Measurements from ENCODE around the gene ERCC6L2.

The ERCC6L2 gene

GRCh38 chr9:95841377-95841776 lies 34.1 kb upstream of the ERCC6L2 start:
- no peaks in the 10 kb centered on the region for H3K27me3 ChIP-seq (ENCODE audit: control insufficient read depth, insufficient read depth, low read length)
- H3K9ac ChIP-seq (ENCODE audit: low read depth, low read length): no peak overlapping the region
- H3K4me3 ChIP-seq (ENCODE audit: low read depth, low read length): no peak overlapping the region
- H3K9me3 ChIP-seq (ENCODE audit: control insufficient read depth, insufficient read depth, low read length): no peaks in the 10 kb centered on the region
- H3K36me3 ChIP-seq (ENCODE audit: control insufficient read depth, insufficient read depth, low read length): no peaks in the 10 kb centered on the region
- no peaks in the 10 kb centered on the region for H3K4me1 ChIP-seq (ENCODE audit: control insufficient read depth, insufficient read depth, low read length)

- no peak overlapping the region for H3K9ac ChIP-seq (ENCODE audit: low read depth, low read length)
- no peaks in the 10 kb centered on the region for H3K4me1 ChIP-seq (ENCODE audit: control insufficient read depth, insufficient read depth, low read length)
- no peaks in the 10 kb centered on the region for H3K36me3 ChIP-seq (ENCODE audit: control insufficient read depth, insufficient read depth, low read length)
- no peaks in the 10 kb centered on the region for H3K9me3 ChIP-seq (ENCODE audit: control insufficient read depth, insufficient read depth, low read length)
- H3K4me3 ChIP-seq (ENCODE audit: low read depth, low read length): no peak overlapping the region
- no peaks in the 10 kb centered on the region for H3K27me3 ChIP-seq (ENCODE audit: control insufficient read depth, insufficient read depth, low read length)
Measured at GRCh38 chr9:95845751-95846150, 29.7 kb upstream of the ERCC6L2 start.

- Histone ChIP-seq H3K4me3 (ENCODE audit: low read depth, low read length) (no peak overlapping the region), H3K36me3 (ENCODE audit: control insufficient read depth, insufficient read depth, low read length) (no peaks in the 10 kb centered on the region), H3K9me3 (ENCODE audit: control insufficient read depth, insufficient read depth, low read length) (no peaks in the 10 kb centered on the region), H3K9ac (ENCODE audit: low read depth, low read length) (no peak overlapping the region), H3K27me3 (ENCODE audit: control insufficient read depth, insufficient read depth, low read length) (no peaks in the 10 kb centered on the region), H3K4me1 (ENCODE audit: control insufficient read depth, insufficient read depth, low read length) (no peaks in the 10 kb centered on the region)
Measured at GRCh38 chr9:95848764-95849163, 26.7 kb upstream of the ERCC6L2 start.

GRCh38 chr9:95852059-95853032 lies 23.1 kb upstream of the ERCC6L2 start:
- Histone ChIP-seq H3K9ac (ENCODE audit: low read depth, low read length) (no peak overlapping the region), H3K36me3 (ENCODE audit: control insufficient read depth, insufficient read depth, low read length) (no peaks in the 10 kb centered on the region), H3K4me1 (ENCODE audit: control insufficient read depth, insufficient read depth, low read length) (no peaks in the 10 kb centered on the region), H3K27me3 (ENCODE audit: control insufficient read depth, insufficient read depth, low read length) (no peaks in the 10 kb centered on the region), H3K9me3 (ENCODE audit: control insufficient read depth, insufficient read depth, low read length) (no peaks in the 10 kb centered on the region), H3K4me3 (ENCODE audit: low read depth, low read length) (no peak overlapping the region)

- Histone ChIP-seq H3K27me3 (ENCODE audit: control insufficient read depth, insufficient read depth, low read length) (no peaks in the 10 kb centered on the region), H3K9me3 (ENCODE audit: control insufficient read depth, insufficient read depth, low read length) (no peaks in the 10 kb centered on the region), H3K4me1 (ENCODE audit: control insufficient read depth, insufficient read depth, low read length) (no peaks in the 10 kb centered on the region), H3K36me3 (ENCODE audit: control insufficient read depth, insufficient read depth, low read length) (no peaks in the 10 kb centered on the region), H3K9ac (ENCODE audit: low read depth, low read length) (no peak overlapping the region), H3K4me3 (ENCODE audit: low read depth, low read length) (no peak overlapping the region)
Measured at GRCh38 chr9:95854386-95855020, 21.0 kb upstream of the ERCC6L2 start.

GRCh38 chr9:95855961-95856360 lies 19.5 kb upstream of the ERCC6L2 start:
- Histone ChIP-seq H3K9me3 (ENCODE audit: control insufficient read depth, insufficient read depth, low read length) (no peaks in the 10 kb centered on the region), H3K4me1 (ENCODE audit: control insufficient read depth, insufficient read depth, low read length) (no peaks in the 10 kb centered on the region), H3K4me3 (ENCODE audit: low read depth, low read length) (no peak overlapping the region), H3K27me3 (ENCODE audit: control insufficient read depth, insufficient read depth, low read length) (no peaks in the 10 kb centered on the region), H3K36me3 (ENCODE audit: control insufficient read depth, insufficient read depth, low read length) (no peaks in the 10 kb centered on the region), H3K9ac (ENCODE audit: low read depth, low read length) (no peak overlapping the region)

- Histone ChIP-seq H3K4me1 (ENCODE audit: control insufficient read depth, insufficient read depth, low read length) (no peaks in the 10 kb centered on the region), H3K27me3 (ENCODE audit: control insufficient read depth, insufficient read depth, low read length) (no peaks in the 10 kb centered on the region), H3K9me3 (ENCODE audit: control insufficient read depth, insufficient read depth, low read length) (no peaks in the 10 kb centered on the region), H3K4me3 (ENCODE audit: low read depth, low read length) (no peak overlapping the region), H3K9ac (ENCODE audit: low read depth, low read length) (no peak overlapping the region), H3K36me3 (ENCODE audit: control insufficient read depth, insufficient read depth, low read length) (no peaks in the 10 kb centered on the region)
Measured at GRCh38 chr9:95857124-95857523, 18.4 kb upstream of the ERCC6L2 start.

GRCh38 chr9:95857896-95858295 lies 17.6 kb upstream of the ERCC6L2 start:
- H3K36me3 ChIP-seq (ENCODE audit: control insufficient read depth, insufficient read depth, low read length): no peaks in the 10 kb centered on the region
- H3K9ac ChIP-seq (ENCODE audit: low read depth, low read length): no peak overlapping the region
- no peaks in the 10 kb centered on the region for H3K4me1 ChIP-seq (ENCODE audit: control insufficient read depth, insufficient read depth, low read length)
- H3K9me3 ChIP-seq (ENCODE audit: control insufficient read depth, insufficient read depth, low read length): no peaks in the 10 kb centered on the region
- H3K27me3 ChIP-seq (ENCODE audit: control insufficient read depth, insufficient read depth, low read length): no peaks in the 10 kb centered on the region
- H3K4me3 ChIP-seq (ENCODE audit: low read depth, low read length): no peak overlapping the region

- Histone ChIP-seq H3K9ac (ENCODE audit: low read depth, low read length) (no peak overlapping the region), H3K4me3 (ENCODE audit: low read depth, low read length) (no peak overlapping the region), H3K9me3 (ENCODE audit: control insufficient read depth, insufficient read depth, low read length) (no peaks in the 10 kb centered on the region), H3K27me3 (ENCODE audit: control insufficient read depth, insufficient read depth, low read length) (no peaks in the 10 kb centered on the region), H3K4me1 (ENCODE audit: control insufficient read depth, insufficient read depth, low read length) (no peaks in the 10 kb centered on the region), H3K36me3 (ENCODE audit: control insufficient read depth, insufficient read depth, low read length) (no peaks in the 10 kb centered on the region)
Measured at GRCh38 chr9:95862343-95862742, 13.1 kb upstream of the ERCC6L2 start.

GRCh38 chr9:95864852-95865580 lies 10.5 kb upstream of the ERCC6L2 start:
- H3K27me3 ChIP-seq (ENCODE audit: control insufficient read depth, insufficient read depth, low read length): no peaks in the 10 kb centered on the region
- no peak overlapping the region for H3K9ac ChIP-seq (ENCODE audit: low read depth, low read length)
- H3K36me3 ChIP-seq (ENCODE audit: control insufficient read depth, insufficient read depth, low read length): no peaks in the 10 kb centered on the region
- no peaks in the 10 kb centered on the region for H3K9me3 ChIP-seq (ENCODE audit: control insufficient read depth, insufficient read depth, low read length)
- H3K4me3 ChIP-seq (ENCODE audit: low read depth, low read length): no peak overlapping the region
- no peaks in the 10 kb centered on the region for H3K4me1 ChIP-seq (ENCODE audit: control insufficient read depth, insufficient read depth, low read length)

- no peaks in the 10 kb centered on the region for H3K27me3 ChIP-seq (ENCODE audit: control insufficient read depth, insufficient read depth, low read length)
- H3K4me1 ChIP-seq (ENCODE audit: control insufficient read depth, insufficient read depth, low read length): peaks cover 4% of the 10 kb centered on the region
- no peaks in the 10 kb centered on the region for H3K36me3 ChIP-seq (ENCODE audit: control insufficient read depth, insufficient read depth, low read length)
- no peaks in the 10 kb centered on the region for H3K9me3 ChIP-seq (ENCODE audit: control insufficient read depth, insufficient read depth, low read length)
- no peak overlapping the region for H3K4me3 ChIP-seq (ENCODE audit: low read depth, low read length)
- no peak overlapping the region for H3K9ac ChIP-seq (ENCODE audit: low read depth, low read length)
Measured at GRCh38 chr9:95870352-95870751, 5.1 kb upstream of the ERCC6L2 start.
